IgD-negative memory B cell (primary cell): ENCODE data around the gene INAFM1. TPM values are rescaled to one million over a fixed set of nuclear protein-coding genes. Genes with fewer than 3 reads are reported as not detected.
A peak's percentile ranks its signal among the peaks of the same experiment; 100 is the strongest.
"Not testable (repeated sequence)": the region's sequence is repeated elsewhere in the genome, so short reads cannot be mapped to it uniquely, and the experiment has no call there.

ENCODE experiments used
- H3K27ac Mint-ChIP-seq, 3 donors: one replicate each; pipeline ENCODE4 v1.8.0; 2020 to 2022; ENCODE audit warnings: mild to moderate bottlenecking in 3 of 3, mixed read lengths in 3 of 3, moderate library complexity in 1 of 3
- H3K27me3 Mint-ChIP-seq: one replicate; pipeline ENCODE4 v1.8.0; 2021; ENCODE audit warnings: mixed read lengths
- H3K36me3 Mint-ChIP-seq: one replicate; pipeline ENCODE4 v1.8.0; 2020; ENCODE audit warnings: mild to moderate bottlenecking, mixed read lengths
- H3K4me1 Mint-ChIP-seq, 3 donors: one replicate each; pipeline ENCODE4 v1.8.0; 2020 to 2022; ENCODE audit warnings: mixed read lengths in 3 of 3, mild to moderate bottlenecking in 1 of 3
- H3K4me3 Mint-ChIP-seq, 4 donors: one replicate each; pipeline ENCODE4 v1.8.0; 2020 to 2022; ENCODE audit warnings: mild to moderate bottlenecking in 4 of 4, mixed read lengths in 4 of 4, moderate library complexity in 3 of 4
- H3K9me3 Mint-ChIP-seq, 3 donors: one replicate each; pipeline ENCODE4 v1.8.0; 2020 to 2021; ENCODE audit warnings: mixed read lengths in 3 of 3, mild to moderate bottlenecking in 1 of 3
- polyA plus RNA-seq: library from polyadenylated mRNA; unstranded; fragments of 300-500 nt; fragmentation: Illumina TruSeq; gene quantifications from one replicate; pipeline ENCODE4 v1.2.3, GENCODE V29; 2021

Gene INAFM1
- polyA plus RNA-seq, 1 donor from 2014 or later, result 2.3 TPM

DNA sequence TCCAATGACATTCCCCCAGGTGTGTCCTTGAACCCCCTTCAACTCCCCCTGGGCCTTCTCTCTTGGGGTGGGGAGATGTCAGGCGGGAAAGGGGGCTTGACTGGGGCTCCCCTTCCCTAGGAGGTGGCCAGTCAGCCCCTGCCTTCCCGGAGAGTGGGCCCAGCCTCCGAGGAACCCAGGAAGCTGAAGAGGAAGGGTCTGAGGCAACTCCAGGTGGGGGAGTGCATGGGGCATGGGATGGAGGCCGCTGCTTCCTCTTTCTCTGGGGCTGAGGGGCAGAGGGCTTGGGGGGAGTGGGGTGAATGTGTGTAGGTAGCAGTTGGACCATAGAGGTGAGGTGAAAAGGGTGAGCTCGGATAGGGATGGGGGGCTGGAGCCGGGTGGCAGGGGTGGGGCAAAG is 2.7 kb upstream of the INAFM1 start:
- no peaks in the 10 kb centered on the region for H3K9me3 Mint-ChIP-seq
- H3K4me3 Mint-ChIP-seq, result peak overlapping the region in 1 of 4 donors; percentile 80
- H3K27me3 Mint-ChIP-seq, result no peaks in the 10 kb centered on the region
- H3K27ac Mint-ChIP-seq, result peak overlapping the region in 1 of 3 donors; percentile 98
- H3K36me3 Mint-ChIP-seq, result peaks cover 3% of the 10 kb centered on the region
- peaks cover 9 to 12% (median 10%) of the 10 kb centered on the region in 3 donors for H3K4me1 Mint-ChIP-seq

DNA sequence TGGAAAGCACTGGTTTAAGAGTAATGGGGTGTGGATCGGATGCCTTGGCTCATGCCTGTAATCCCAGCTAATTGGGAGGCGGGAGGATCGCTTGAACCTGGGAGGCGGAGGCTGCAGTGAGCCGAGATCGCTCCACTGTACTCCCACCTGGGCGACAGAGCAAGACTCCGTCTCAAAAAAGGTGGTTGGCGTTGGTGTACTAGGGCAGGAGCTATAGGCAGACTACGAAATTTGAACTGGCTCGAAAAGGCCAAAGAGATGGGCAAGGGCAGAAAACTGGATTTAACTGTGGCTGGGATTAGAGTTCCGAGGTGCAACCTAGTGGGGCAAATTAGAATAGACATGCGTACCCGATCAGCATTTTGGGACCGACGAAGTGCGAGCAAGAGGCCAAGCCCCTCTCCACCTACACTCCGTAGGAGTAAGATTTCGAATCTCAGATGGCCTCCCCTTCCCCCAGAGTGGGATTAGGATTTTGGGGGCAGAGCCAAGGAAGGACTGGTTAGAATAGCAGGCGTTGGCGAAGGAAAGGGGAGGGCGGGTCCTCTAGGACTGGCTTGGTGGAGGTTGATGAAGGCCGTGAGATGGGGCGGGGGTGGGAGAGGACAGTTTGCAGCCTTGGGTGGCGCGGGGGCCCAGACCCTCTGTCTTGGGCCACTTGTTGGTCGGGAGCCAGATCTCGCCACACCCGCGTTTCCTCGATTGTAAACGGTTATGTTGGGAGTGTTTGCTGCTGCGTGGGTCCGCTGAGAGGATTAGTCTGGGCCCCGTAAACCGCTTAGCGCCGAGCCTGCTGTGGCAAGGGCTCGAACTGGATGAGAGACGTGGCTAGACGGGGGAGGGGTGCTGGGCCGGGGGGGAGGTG is 2.0 kb upstream of the INAFM1 start:
- Mint-ChIP-seq H3K4me1 (peaks cover 9 to 12% (median 10%) of the 10 kb centered on the region in 3 donors), H3K4me3 (peak overlapping the region; percentile 80 to 96 (median 88)), H3K27me3 (no peaks in the 10 kb centered on the region), H3K27ac (peak overlapping the region in 2 of 3 donors; percentile 80 to 98), H3K9me3 (no peaks in the 10 kb centered on the region), H3K36me3 (peaks cover 3% of the 10 kb centered on the region)

DNA sequence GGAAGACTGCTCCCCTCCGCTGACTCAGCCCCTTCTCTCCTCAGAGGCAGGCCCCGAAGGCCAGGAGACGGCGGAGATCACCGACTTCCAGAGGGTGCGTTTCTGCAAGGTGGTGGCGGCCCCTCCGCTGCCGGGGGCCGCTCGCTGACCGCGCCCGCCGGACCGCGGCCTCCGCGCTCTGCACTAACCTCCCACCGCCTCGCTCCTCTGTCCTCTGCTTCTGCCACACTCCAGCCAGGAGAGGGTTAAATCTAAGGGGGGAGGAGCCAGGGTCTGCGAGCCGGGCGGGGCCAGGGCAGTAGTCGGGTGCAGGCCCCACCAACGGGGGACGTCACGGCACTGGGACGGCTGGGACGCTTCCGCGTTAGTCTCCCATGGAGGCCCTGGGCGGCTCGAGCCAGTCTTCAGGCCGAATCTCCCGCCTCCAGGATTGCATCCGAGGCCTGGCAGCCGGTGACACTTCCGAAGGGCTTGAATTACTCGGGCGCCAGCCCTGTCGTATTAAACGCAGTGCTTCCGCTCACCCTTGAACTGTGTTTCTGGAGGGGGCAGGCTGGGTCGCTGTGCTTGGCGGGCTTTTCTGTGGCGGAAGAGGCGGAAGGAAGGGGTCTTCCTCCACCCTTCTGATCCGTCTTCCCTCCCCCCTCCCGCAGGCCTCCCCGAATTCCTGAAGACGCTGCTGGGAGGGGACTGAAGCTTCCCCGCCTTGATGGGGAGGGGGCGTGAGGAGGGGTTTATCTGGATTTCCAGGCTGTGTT is 1.2 kb upstream of the INAFM1 start:
- H3K27me3 Mint-ChIP-seq, result no peaks in the 10 kb centered on the region
- H3K27ac Mint-ChIP-seq, result peak overlapping the region; percentile 96 to 98 (median 98)
- peaks cover 10 to 13% (median 12%) of the 10 kb centered on the region in 3 donors for H3K4me1 Mint-ChIP-seq
- H3K4me3 Mint-ChIP-seq, result peak overlapping the region; percentile 95 to 97 (median 96)
- peaks cover 3% of the 10 kb centered on the region for H3K36me3 Mint-ChIP-seq
- H3K9me3 Mint-ChIP-seq, result no peaks in the 10 kb centered on the region

- Mint-ChIP-seq H3K9me3 (no peaks in the 10 kb centered on the region), H3K27me3 (no peaks in the 10 kb centered on the region), H3K27ac (peak overlapping the region in 1 of 3 donors; percentile 90), H3K36me3 (peaks cover 6% of the 10 kb centered on the region), H3K4me1 (peaks cover 10 to 15% (median 12%) of the 10 kb centered on the region in 3 donors), H3K4me3 (peak overlapping the region; percentile 74 to 97 (median 86))
These were observed 441 bp downstream of the INAFM1 start for GRCh38 chr19:47274891-47275761.

DNA sequence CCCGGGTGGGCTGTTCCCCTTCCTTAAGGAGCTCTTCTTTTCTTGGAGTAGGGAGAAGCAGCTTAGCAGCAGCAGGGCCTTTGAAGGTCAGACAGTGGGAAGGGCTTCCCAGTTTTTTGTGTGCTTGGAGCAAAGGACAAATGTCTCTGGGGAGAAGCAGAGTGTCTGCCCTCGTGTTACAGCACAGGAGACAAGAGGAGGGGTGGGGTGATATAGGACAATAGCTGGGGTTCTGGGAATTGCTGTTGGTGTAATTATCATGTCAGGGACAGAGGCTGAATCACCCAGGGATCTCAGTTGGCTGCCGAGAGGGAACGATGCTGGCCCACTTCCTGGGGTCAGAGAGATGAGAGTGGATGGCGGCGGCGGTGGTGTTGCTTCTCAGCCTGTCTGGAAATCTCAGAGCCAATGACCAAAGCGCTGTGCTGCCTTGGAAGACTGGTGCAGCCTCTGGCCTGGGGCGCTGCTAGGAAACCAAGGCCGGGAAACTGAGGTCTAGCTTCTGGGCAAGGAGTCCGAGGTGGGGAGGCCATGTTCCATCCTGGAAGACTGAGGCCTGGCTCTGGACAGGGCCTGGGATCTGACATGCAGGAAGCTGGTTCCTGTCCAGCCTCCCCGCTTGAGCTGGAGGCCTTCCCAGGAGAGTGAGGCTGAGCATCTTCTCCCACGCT is 1.2 kb downstream of the INAFM1 start:
- Mint-ChIP-seq H3K27me3 (no peaks in the 10 kb centered on the region), H3K27ac (peak overlapping the region in 1 of 3 donors; percentile 90), H3K9me3 (no peaks in the 10 kb centered on the region), H3K4me1 (peaks cover 10 to 18% (median 12%) of the 10 kb centered on the region in 3 donors), H3K36me3 (peaks cover 6% of the 10 kb centered on the region), H3K4me3 (peak overlapping the region; percentile 74 to 89 (median 86))

DNA sequence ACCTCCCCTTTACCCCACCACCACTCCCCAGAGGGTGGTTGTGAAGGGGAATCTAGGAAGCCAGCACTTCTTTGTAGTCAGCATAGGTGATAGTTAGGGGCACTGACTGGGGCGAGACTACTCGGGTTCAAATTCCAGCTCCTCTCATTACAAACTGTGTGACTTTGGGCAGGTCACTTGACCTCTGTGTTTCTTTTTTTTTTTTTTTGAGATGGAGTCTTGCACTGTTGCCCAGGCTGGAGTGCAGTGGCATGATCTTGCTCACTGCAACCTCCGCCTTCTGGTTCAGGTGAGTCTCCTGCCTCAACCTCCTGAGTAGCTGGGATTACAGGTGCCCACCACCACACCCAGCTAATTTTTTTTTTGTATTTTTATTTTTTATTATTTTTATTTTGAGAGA is 1.8 kb downstream of the INAFM1 start:
- not testable (repeated sequence) for H3K9me3 Mint-ChIP-seq, H3K36me3 Mint-ChIP-seq, H3K27me3 Mint-ChIP-seq
- Mint-ChIP-seq H3K4me1 (peaks cover 10 to 16% (median 12%) of the 10 kb centered on the region in 3 donors), H3K27ac (peak overlapping the region in 1 of 3 donors; percentile 90), H3K4me3 (peak overlapping the region in 2 of 4 donors; percentile 5 to 89)

DNA sequence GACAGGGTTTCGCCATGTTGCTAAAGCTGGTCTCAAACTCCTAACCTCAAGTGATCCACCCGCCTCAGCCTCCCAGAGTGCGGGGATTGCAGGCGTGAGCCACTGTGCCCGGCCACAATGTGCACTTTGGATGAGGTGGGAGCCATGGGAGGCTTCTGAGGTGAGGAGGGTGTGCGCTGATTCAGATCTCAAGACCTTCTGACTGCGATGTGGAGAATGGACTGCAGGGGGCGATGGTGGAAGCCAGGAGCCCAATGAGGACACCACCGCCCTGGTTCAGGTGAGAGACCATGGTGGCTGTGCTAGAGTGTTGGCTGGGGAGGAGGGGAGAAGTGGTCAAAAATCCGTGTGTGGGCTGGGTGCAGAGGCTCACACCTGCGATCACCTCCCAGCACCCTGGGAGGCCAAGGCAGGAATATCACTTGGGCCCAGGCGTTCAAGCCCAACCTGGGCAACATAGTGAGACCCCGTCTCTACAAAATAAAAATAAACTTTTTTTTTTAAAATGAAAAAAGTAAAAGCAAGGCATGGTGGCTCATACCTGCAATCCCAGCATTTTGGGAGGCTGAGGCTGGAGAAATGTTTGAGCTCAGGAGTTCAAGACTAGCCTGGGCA is 5.6 kb downstream of the INAFM1 start:
- no peaks in the 10 kb centered on the region for H3K9me3 Mint-ChIP-seq
- H3K4me3 Mint-ChIP-seq, result peak overlapping the region in 1 of 4 donors; percentile 24
- H3K27ac Mint-ChIP-seq, result no peak overlapping the region
- H3K36me3 Mint-ChIP-seq, result peaks cover 6% of the 10 kb centered on the region
- no peaks in the 10 kb centered on the region for H3K27me3 Mint-ChIP-seq
- peaks cover 8 to 15% (median 10%) of the 10 kb centered on the region in 3 donors for H3K4me1 Mint-ChIP-seq

- no peaks in the 10 kb centered on the region for H3K27me3 Mint-ChIP-seq
- no peak overlapping the region for H3K4me3 Mint-ChIP-seq
- H3K27ac Mint-ChIP-seq, result no peak overlapping the region
- no peaks in the 10 kb centered on the region for H3K9me3 Mint-ChIP-seq
- peaks cover 8 to 15% (median 11%) of the 10 kb centered on the region in 3 donors for H3K4me1 Mint-ChIP-seq
- H3K36me3 Mint-ChIP-seq, result peaks cover 3% of the 10 kb centered on the region
These were observed 8.8 kb downstream of the INAFM1 start for GRCh38 chr19:47283405-47284059.

DNA sequence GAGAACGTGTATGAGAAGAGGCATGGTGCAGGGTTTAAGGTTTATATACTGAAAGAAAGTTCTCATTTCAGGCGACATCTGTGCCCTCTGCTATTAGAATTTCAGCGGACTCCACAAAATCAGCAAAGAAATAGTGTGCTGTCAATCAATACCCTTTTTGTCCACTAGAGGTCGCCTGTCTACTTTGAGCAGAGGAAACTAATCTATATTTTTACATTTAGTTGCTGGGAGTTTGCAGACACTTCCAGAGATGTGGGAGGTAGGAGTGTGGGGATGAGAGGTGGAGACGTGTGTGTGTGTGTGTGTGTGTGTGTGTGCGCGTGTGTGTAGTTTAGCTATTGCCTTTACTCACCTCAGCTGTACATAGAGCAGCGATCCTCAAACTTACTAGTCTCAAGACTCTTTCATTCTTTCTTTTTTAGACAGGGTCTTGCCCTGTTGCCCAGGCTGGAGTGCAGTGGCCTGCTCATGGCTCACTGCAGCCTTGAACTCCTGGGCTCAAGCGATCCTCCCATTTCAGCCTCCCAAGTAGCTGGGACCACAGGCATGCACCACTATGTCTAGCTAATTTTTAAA is 9.7 kb downstream of the INAFM1 start:
- Mint-ChIP-seq H3K9me3 (peaks cover 0 to 2% (median 0%) of the 10 kb centered on the region in 3 donors), H3K27ac (peak overlapping the region; percentile 25 to 46 (median 25)), H3K27me3 (no peaks in the 10 kb centered on the region), H3K4me3 (peak overlapping the region in 1 of 4 donors; percentile 11), H3K36me3 (peaks cover 2% of the 10 kb centered on the region), H3K4me1 (peaks cover 13 to 18% (median 14%) of the 10 kb centered on the region in 3 donors)

DNA sequence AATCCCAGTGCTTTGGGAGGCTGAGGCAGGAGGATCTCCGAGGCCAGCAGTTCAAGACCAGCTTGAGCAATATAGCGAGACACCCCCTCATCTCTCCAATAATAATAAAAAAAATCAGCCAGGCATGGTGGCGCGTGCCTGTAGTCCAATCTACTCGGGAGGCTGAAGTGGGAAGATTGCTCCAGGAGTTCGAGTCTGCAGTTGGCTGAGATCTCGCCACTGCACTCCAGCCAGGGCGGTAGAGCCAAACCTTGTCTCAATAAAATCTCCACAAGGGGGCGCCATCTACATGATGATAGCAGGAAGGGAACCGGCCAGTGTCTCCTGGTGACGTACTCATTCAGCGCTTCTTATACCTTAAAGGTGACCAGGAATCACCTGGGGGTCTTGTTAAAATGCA is 21.4 kb downstream of the INAFM1 start:
- Mint-ChIP-seq H3K4me3 (peak overlapping the region in 1 of 4 donors; percentile 17), H3K27ac (peak overlapping the region in 2 of 3 donors; percentile 70 to 80), H3K36me3 (peaks cover 1% of the 10 kb centered on the region), H3K4me1 (peaks cover 6 to 11% (median 7%) of the 10 kb centered on the region in 3 donors), H3K27me3 (peaks cover 6% of the 10 kb centered on the region), H3K9me3 (no peaks in the 10 kb centered on the region)

GRCh38 chr19:47300867-47301266 is 26.2 kb downstream of the INAFM1 start:
- not testable (repeated sequence) for H3K27ac Mint-ChIP-seq, H3K9me3 Mint-ChIP-seq, H3K36me3 Mint-ChIP-seq, H3K27me3 Mint-ChIP-seq
- H3K4me3 Mint-ChIP-seq, result peak overlapping the region in 1 of 4 donors; percentile 79
- peaks cover 17 to 29% (median 21%) of the 10 kb centered on the region in 3 donors for H3K4me1 Mint-ChIP-seq

DNA sequence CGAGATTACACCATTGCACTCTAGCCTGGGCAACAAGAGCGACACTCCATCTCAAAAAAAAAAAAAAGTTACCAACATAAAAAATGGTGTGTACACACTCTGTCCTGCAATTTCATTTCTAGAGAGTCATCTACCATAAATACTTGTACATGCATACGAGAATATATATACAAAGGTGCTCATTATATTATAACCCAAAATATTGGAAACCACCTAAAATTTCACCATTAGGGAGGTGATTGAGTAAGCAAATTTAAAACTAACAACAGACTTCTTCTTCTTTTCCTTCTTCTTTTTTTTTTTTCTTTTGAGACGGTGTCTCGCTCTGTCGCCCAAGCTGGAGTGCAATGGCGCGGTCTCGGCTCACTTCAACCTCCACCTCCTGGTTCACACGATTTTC is 27.6 kb downstream of the INAFM1 start:
- peak overlapping the region in 1 of 4 donors; percentile 47 for H3K4me3 Mint-ChIP-seq
- no peaks in the 10 kb centered on the region for H3K36me3 Mint-ChIP-seq
- peaks cover 14% of the 10 kb centered on the region for H3K27me3 Mint-ChIP-seq
- peaks cover 0 to 5% (median 0%) of the 10 kb centered on the region in 3 donors for H3K9me3 Mint-ChIP-seq
- H3K4me1 Mint-ChIP-seq, result peaks cover 13 to 27% (median 19%) of the 10 kb centered on the region in 3 donors
- H3K27ac Mint-ChIP-seq, result peak overlapping the region in 2 of 3 donors; percentile 64 to 91

- no peak overlapping the region for H3K27ac Mint-ChIP-seq
- H3K36me3 Mint-ChIP-seq, result no peaks in the 10 kb centered on the region
- H3K27me3 Mint-ChIP-seq, result peaks cover 14% of the 10 kb centered on the region
- peaks cover 13 to 27% (median 19%) of the 10 kb centered on the region in 3 donors for H3K4me1 Mint-ChIP-seq
- H3K4me3 Mint-ChIP-seq, result no peak overlapping the region
- H3K9me3 Mint-ChIP-seq, result peaks cover 0 to 5% (median 0%) of the 10 kb centered on the region in 3 donors
These were observed 29.3 kb downstream of the INAFM1 start for GRCh38 chr19:47303966-47304365.
